ENCODE results near the gene TRIM38.

Gene TRIM38

GRCh38 chr6:26022737-26023136, 60.1 kb downstream of the TRIM38 start:
- Histone ChIP-seq H3K27me3 (ENCODE audit: insufficient read depth, poor library complexity, severe bottlenecking) (no peaks in the 10 kb centered on the region), H3K27ac (replicated peaks) (peak overlapping the region; percentile 94; the same call in 1 of the 2 replicates), H3K4me3 (replicated peaks; ENCODE audit: insufficient read depth, low read length) (no peak overlapping the region)
- TF ChIP-seq CTCF (IDR thresholded peaks at IDR 0.05; ENCODE audit: insufficient read depth, low read length) (no peak), GABPA (IDR thresholded peaks at IDR 0.05; ENCODE audit: low read depth) (no peak), REST (IDR thresholded peaks at IDR 0.05; ENCODE audit: insufficient replicate concordance, low read depth) (no peak), SPI1 (IDR thresholded peaks at IDR 0.05; ENCODE audit: borderline replicate concordance, low read depth) (no peak)
- DNase-seq (ENCODE audit: low read depth in 1 of 2, low spot score in 1 of 2) = no peak

GRCh38 chr6:26024651-26025046, 62.0 kb downstream of the TRIM38 start:
- no peak for DNase-seq (ENCODE audit: low read depth in 1 of 2, low spot score in 1 of 2)
- H3K4me3 ChIP-seq (replicated peaks; ENCODE audit: insufficient read depth, low read length) = no peak overlapping the region
- TF ChIP-seq SPI1 (IDR thresholded peaks at IDR 0.05; ENCODE audit: borderline replicate concordance, low read depth) (no peak), GABPA (IDR thresholded peaks at IDR 0.05; ENCODE audit: low read depth) (no peak), REST (IDR thresholded peaks at IDR 0.05; ENCODE audit: insufficient replicate concordance, low read depth) (no peak), POLR2AphosphoS5 (IDR thresholded peaks at IDR 0.05; ENCODE audit: low read depth) (no peak), CTCF (IDR thresholded peaks at IDR 0.05; ENCODE audit: insufficient read depth, low read length) (no peak)
- no peak overlapping the region for H3K27ac ChIP-seq (replicated peaks)
- H3K27me3 ChIP-seq (ENCODE audit: insufficient read depth, poor library complexity, severe bottlenecking) = no peaks in the 10 kb centered on the region

- no peak for TF ChIP-seq POLR2AphosphoS5 (IDR thresholded peaks at IDR 0.05; ENCODE audit: low read depth)
- no peak for TF ChIP-seq SPI1 (IDR thresholded peaks at IDR 0.05; ENCODE audit: borderline replicate concordance, low read depth)
- TF ChIP-seq CTCF (IDR thresholded peaks at IDR 0.05; ENCODE audit: insufficient read depth, low read length) = no peak
- no peak for TF ChIP-seq GABPA (IDR thresholded peaks at IDR 0.05; ENCODE audit: low read depth)
- TF ChIP-seq REST (IDR thresholded peaks at IDR 0.05; ENCODE audit: insufficient replicate concordance, low read depth) = no peak
- no peak for DNase-seq (ENCODE audit: low read depth in 1 of 2, low spot score in 1 of 2)
- H3K27ac ChIP-seq (replicated peaks) = peak overlapping the region; percentile 83
- no peak overlapping the region for H3K4me3 ChIP-seq (replicated peaks; ENCODE audit: insufficient read depth, low read length)
- no peaks in the 10 kb centered on the region for H3K27me3 ChIP-seq (ENCODE audit: insufficient read depth, poor library complexity, severe bottlenecking)
Observed at GRCh38 chr6:26025047-26025893, 62.7 kb downstream of the TRIM38 start.
